Panc1 (cell line): ENCODE data around the gene TXNRD1. TPM values are rescaled to one million over a fixed set of nuclear protein-coding genes. Genes with fewer than 3 reads are reported as not detected.

Source experiments
- ATAC-seq: fragments of 200-7000 bp; cut with Tn5 transposase; 2 replicates; pipeline ENCODE4 v1.9.1; 2020; ENCODE audit warnings: mild to moderate bottlenecking, moderate library complexity
- BruUV-seq: library from RNA; stranded (reverse); fragments of 400-500 nt; replicated peaks from 2 replicates; lab custom pipeline; 2021; lab: Mats Ljungman, UMichigan
- CTCF ChIA-PET: fragments of 300-600 bp; sonication (Branson Sonifier 250); formaldehyde crosslinking; loops from one replicate; lab custom pipeline; 2022; ENCODE audit warnings: antibody characterized with exemption; lab: Charles Lee
- POLR2A ChIA-PET: fragments of 300-600 bp; sonication (Branson Sonifier 250); formaldehyde crosslinking; loops from one replicate; lab custom pipeline; 2022; ENCODE audit warnings: antibody characterized with exemption; lab: Charles Lee
- DNase-seq: peaks from one replicate; pipeline ENCODE4 v3.0.0-alpha.2; 2010; ENCODE audit warnings: low read depth, low spot score
- H3K27ac ChIP-seq: 2 replicates; pipeline ENCODE4 v1.5.1; 2011; ENCODE audit warnings: mild to moderate bottlenecking, low read length, inconsistent platforms
- H3K27me3 ChIP-seq: fragments of 200-500 bp; sonication (Bioruptor generic); 2 replicates; pipeline ENCODE4 v1.6.0; 2014; ENCODE audit warnings: low read length, inconsistent platforms; ENCODE audit not compliant: control insufficient read depth, insufficient read depth
- H3K36me3 ChIP-seq: fragments of 200-500 bp; sonication (Bioruptor generic); 2 replicates; pipeline ENCODE4 v1.5.1; 2014; ENCODE audit warnings: inconsistent platforms, mild to moderate bottlenecking, low read length, moderate library complexity; ENCODE audit not compliant: control insufficient read depth, insufficient read depth
- H3K4me1 ChIP-seq: 2 replicates; pipeline ENCODE4 v1.5.1; 2011; ENCODE audit warnings: inconsistent platforms, mild to moderate bottlenecking, low read length, moderate library complexity; ENCODE audit not compliant: control insufficient read depth, insufficient read depth
- H3K4me3 ChIP-seq, 2 experiments: 2 replicates each; pipeline ENCODE4 v1.5.1; 2011 to 2012; ENCODE audit warnings: low read depth in 2 of 2, low read length in 2 of 2, mild to moderate bottlenecking in 2 of 2, inconsistent platforms in 1 of 2, moderate library complexity in 1 of 2
- H3K9me3 ChIP-seq: fragments of 200-500 bp; sonication (Bioruptor generic); 2 replicates; pipeline ENCODE4 v1.5.1; 2014; ENCODE audit warnings: low read depth, mild to moderate bottlenecking, inconsistent platforms, low read length, moderate library complexity; ENCODE audit not compliant: control insufficient read depth, insufficient read depth
- CTCF ChIP-seq: fragments of 450-650 bp; IDR thresholded peaks from 2 replicates; pipeline ENCODE4 v1.5.1; 2017; ENCODE audit warnings: mild to moderate bottlenecking
- POLR2AphosphoS5 ChIP-seq: IDR thresholded peaks from 2 replicates; pipeline ENCODE4 v1.6.1; 2012; ENCODE audit warnings: mild to moderate bottlenecking, low read depth, low read length, moderate library complexity
- REST ChIP-seq, 2 experiments: IDR thresholded peaks; 2 replicates each; pipeline ENCODE4 v1.6.1; 2011 to 2012; ENCODE audit warnings: low read depth in 2 of 2, control low read depth in 1 of 2, low read length in 1 of 2, mild to moderate bottlenecking in 1 of 2, moderate library complexity in 1 of 2; ENCODE audit not compliant: insufficient read depth in 1 of 2
- SIN3A ChIP-seq: IDR thresholded peaks from 2 replicates; pipeline ENCODE4 v1.6.1; 2012; ENCODE audit warnings: low read depth, mild to moderate bottlenecking, low read length, moderate library complexity, borderline replicate concordance; ENCODE audit not compliant: insufficient read depth
- TCF7L2 ChIP-seq: IDR thresholded peaks from 2 replicates; pipeline ENCODE4 v1.6.1; 2011; ENCODE audit warnings: mild to moderate bottlenecking, low read depth, low read length, inconsistent platforms
- in situ Hi-C: cut with HindIII; loops from 2 replicates; pipeline ENCODE4 v1.10.0; 2016; ENCODE audit warnings: low sequenced_read_pairs, low pct_unique_long_range_greater_than_20kb
- intact Hi-C: fragments of 100-400 bp; cut with micrococcal nuclease; formaldehyde crosslinking; loops from one replicate; pipeline ENCODE4 v1.10.0; 2022; ENCODE audit not compliant: unreplicated experiment
- total RNA-seq: library from RNA; stranded (reverse); gene quantifications from one replicate; pipeline ENCODE4 v1.2.1, GENCODE V29; 2021; ENCODE audit not compliant: unreplicated experiment

The TXNRD1 gene
- total RNA-seq, 1 experiment from 2014 or later, result 348 TPM

- intact Hi-C loops, result loop anchor here (5.0 kb wide), 1 partner anchor 79 kb away; the partner anchor contains the start of gene EID3
- peak overlapping the region; percentile 99 for H3K27ac ChIP-seq
- no peaks in the 10 kb centered on the region for H3K27me3 ChIP-seq
- H3K4me3 ChIP-seq, result no peak overlapping the region
- no TSS peak for BruUV-seq
- POLR2A ChIA-PET, result interaction anchor here (0.6 kb wide), 1 partner anchor 19 kb away, joined by 4 read pairs; no protein-coding TSS in a partner anchor
- TF ChIP-seq REST (IDR thresholded peaks at IDR 0.05; ENCODE audit: insufficient read depth in 1 of 2, low read depth in 2 of 2, low read length in 1 of 2), result no peak
- TF ChIP-seq TCF7L2, result no peak
- no peak for TF ChIP-seq SIN3A
- no peak for TF ChIP-seq CTCF
- TF ChIP-seq POLR2AphosphoS5, result no peak
- H3K36me3 ChIP-seq, result no peaks in the 10 kb centered on the region
- CTCF ChIA-PET, result no interaction called here
- DNase-seq (no peak), ATAC-seq (no peak)
- no peaks in the 10 kb centered on the region for H3K9me3 ChIP-seq
- in situ Hi-C loops, result loop anchor here (5.0 kb wide), 1 partner anchor 79 kb away; the partner anchor contains the start of gene EID3
- peaks cover 54% of the 10 kb centered on the region for H3K4me1 ChIP-seq
These were observed 7.4 kb downstream of the TXNRD1 start for GRCh38 chr12:104222976-104223375.

GRCh38 chr12:104223712-104224111 lies 8.1 kb downstream of the TXNRD1 start:
- H3K36me3 ChIP-seq, result no peaks in the 10 kb centered on the region
- TF ChIP-seq POLR2AphosphoS5 (no peak), SIN3A (no peak), TCF7L2 (no peak), REST (IDR thresholded peaks at IDR 0.05; ENCODE audit: insufficient read depth in 1 of 2, low read depth in 2 of 2, low read length in 1 of 2) (no peak), CTCF (no peak)
- in situ Hi-C loops (loop anchor here (5.0 kb wide), 1 partner anchor 79 kb away; the partner anchor contains the start of gene EID3), intact Hi-C loops (loop anchor here (5.0 kb wide), 1 partner anchor 79 kb away; the partner anchor contains the start of gene EID3)
- H3K4me3 ChIP-seq, result no peak overlapping the region
- no TSS peak for BruUV-seq
- DNase-seq (no peak), ATAC-seq (no peak)
- peak overlapping the region; percentile 99 for H3K27ac ChIP-seq
- POLR2A ChIA-PET, result no interaction called here
- no peaks in the 10 kb centered on the region for H3K27me3 ChIP-seq
- no peaks in the 10 kb centered on the region for H3K9me3 ChIP-seq
- CTCF ChIA-PET, result interaction anchor here (0.5 kb wide), 1 partner anchor 894 kb away, joined by 6 read pairs; no protein-coding TSS in a partner anchor
- H3K4me1 ChIP-seq, result peaks cover 47% of the 10 kb centered on the region
